T-cell (primary cell): ENCODE results near the gene MACO1. TPM values are rescaled to one million over a fixed set of nuclear protein-coding genes. Genes with fewer than 3 reads are reported as not detected.

Source experiments
- ATAC-seq, 4 experiments: fragments of 200-7000 bp in 3 of 4; fragments of 150-1000 bp in 1 of 4; cut with Tn5 transposase; replicated peaks in 1 of 4; 1 replicate in 3 of 4; 2 replicates in 1 of 4; pipeline ENCODE4 v1.10.0; 2021; ENCODE audit warnings: moderate library complexity in 3 of 4, mild to moderate bottlenecking in 2 of 4, moderate number of reproducible peaks in 1 of 4
- CTCF ChIA-PET, 2 donors: fragments of 300-600 bp; sonication (Branson Sonifier 250); formaldehyde crosslinking; loops; one replicate each; lab custom pipeline; 2022; ENCODE audit warnings: antibody characterized with exemption in 2 of 2; lab: Charles Lee
- POLR2A ChIA-PET, 2 donors: fragments of 300-600 bp; sonication (Branson Sonifier 250); formaldehyde crosslinking; loops; one replicate each; lab custom pipeline; 2022; ENCODE audit warnings: antibody characterized with exemption in 2 of 2; lab: Charles Lee
- DNase-seq, 35 experiments: peaks; one replicate each; pipeline versions ENCODE4 v3.0.0 to v3.0.0-alpha.2; 2013 to 2023
- H3K27ac ChIP-seq: one replicate; pipeline ENCODE4 v1.5.1; 2013; ENCODE audit warnings: low read length
- H3K27me3 ChIP-seq, 2 experiments: replicated peaks in 1 of 2; 1 replicate in 1 of 2; 2 replicates in 1 of 2; pipeline versions ENCODE4 v1.6.1 to v1.7.0; 2013; ENCODE audit warnings: low read length in 1 of 2, mixed read lengths in 1 of 2; ENCODE audit not compliant: control insufficient read depth in 2 of 2, insufficient read depth in 2 of 2; ENCODE audit errors: extremely low read depth in 1 of 2
- H3K36me3 ChIP-seq, 2 donors: 1 replicate in 1 of 2; 2 replicates in 1 of 2; pipeline versions ENCODE4 v1.6.1 to v1.7.0; 2013; ENCODE audit warnings: low read length in 1 of 2; ENCODE audit not compliant: control insufficient read depth in 2 of 2, insufficient read depth in 1 of 2; ENCODE audit errors: extremely low read depth in 1 of 2
- H3K4me1 ChIP-seq, 2 experiments: 1 replicate in 1 of 2; 2 replicates in 1 of 2; pipeline versions ENCODE4 v1.6.1 to v1.7.0; 2013; ENCODE audit warnings: low read length in 2 of 2, mixed read lengths in 1 of 2; ENCODE audit not compliant: insufficient read depth in 2 of 2, control insufficient read depth in 1 of 2; ENCODE audit errors: extremely low read depth in 1 of 2
- H3K4me3 ChIP-seq, 2 donors: 1 replicate in 1 of 2; 2 replicates in 1 of 2; pipeline versions ENCODE4 v1.5.1 to v1.7.0; 2013; ENCODE audit warnings: mild to moderate bottlenecking in 2 of 2, low read length in 1 of 2, moderate library complexity in 1 of 2; ENCODE audit not compliant: control insufficient read depth in 1 of 2; ENCODE audit errors: extremely low read depth in 1 of 2
- H3K9me3 ChIP-seq: 2 replicates; pipeline ENCODE4 v1.7.0; 2013
- H3K27ac Mint-ChIP-seq, 2 donors: one replicate each; pipeline ENCODE4 v1.8.0; 2020 to 2021; ENCODE audit warnings: mild to moderate bottlenecking in 2 of 2, mixed read lengths in 2 of 2
- H3K27me3 Mint-ChIP-seq, 2 donors: one replicate each; pipeline ENCODE4 v1.8.0; 2021 to 2022; ENCODE audit warnings: mixed read lengths in 2 of 2
- H3K36me3 Mint-ChIP-seq: one replicate; pipeline ENCODE4 v1.8.0; 2021; ENCODE audit warnings: mixed read lengths
- H3K4me1 Mint-ChIP-seq, 3 donors: one replicate each; pipeline ENCODE4 v1.8.0; 2020 to 2022; ENCODE audit warnings: mixed read lengths in 3 of 3, mild to moderate bottlenecking in 1 of 3
- H3K4me3 Mint-ChIP-seq, 3 donors: one replicate each; pipeline ENCODE4 v1.8.0; 2020 to 2022; ENCODE audit warnings: mild to moderate bottlenecking in 3 of 3, mixed read lengths in 3 of 3, moderate library complexity in 3 of 3
- H3K9me3 Mint-ChIP-seq, 3 donors: one replicate each; pipeline ENCODE4 v1.8.0; 2020 to 2022; ENCODE audit warnings: mixed read lengths in 3 of 3
- WGBS: methylation state at CpG from one replicate; pipeline ENCODE4 v1.1.5; 2013; ENCODE audit warnings: missing lambda C conversion rate; ENCODE audit not compliant: insufficient coverage; 5-methylcytosine and 5-hydroxymethylcytosine counted together
- total RNA-seq, 35 experiments: library from RNA in 6 of 35; stranded (reverse) in 6 of 35; fragments of 120-200 nt in 1 of 35; gene quantifications; one replicate each; pipeline versions ENCODE4 v1.2.1 to v1.2.4 and lab custom pipeline; 2013 to 2026

MACO1 gene
- total RNA-seq, 5 donors from 2014 or later (not counting 1 experiment from before 2014, with no cell fraction given): 19.7 to 23.2 (median 21.5) TPM

- POLR2A ChIA-PET: no interaction called here
- 0% methylated on average over 1 of the region's 4 CpGs for WGBS
- peaks cover 0 to 4% of the 10 kb centered on the region in 2 experiments for H3K4me1 ChIP-seq
- H3K36me3 Mint-ChIP-seq: no peaks in the 10 kb centered on the region
- DNase-seq (peak; percentile 22 to 86 (median 66)), ATAC-seq (peak; percentile 71 to 84 (median 74))
- no peaks in the 10 kb centered on the region for H3K9me3 ChIP-seq
- H3K4me3 Mint-ChIP-seq: no peak overlapping the region
- CTCF ChIA-PET: interaction anchor here (0.5 to 4.0 kb wide), 11 partner anchors 16 to 1002 kb away, joined by 3 to 17 read pairs (median 4); no protein-coding TSS in a partner anchor
- H3K9me3 Mint-ChIP-seq: peaks cover 0 to 5% (median 4%) of the 10 kb centered on the region in 3 donors
- H3K4me1 Mint-ChIP-seq: peaks cover 5 to 11% (median 10%) of the 10 kb centered on the region in 3 donors
- H3K4me3 ChIP-seq: no peak overlapping the region
- H3K27ac ChIP-seq: no peak overlapping the region
- no peaks in the 10 kb centered on the region for H3K36me3 ChIP-seq
- peak overlapping the region; percentile 70 to 91 for H3K27ac Mint-ChIP-seq
- peaks cover 0 to 1% of the 10 kb centered on the region in 2 donors for H3K27me3 Mint-ChIP-seq
- H3K27me3 ChIP-seq: peaks cover 0 to 5% of the 10 kb centered on the region in 2 experiments
These were observed 89.9 kb downstream of the MACO1 start for GRCh38 chr1:25520446-25521061.

GRCh38 chr1:25522031-25522655, 91.4 kb downstream of the MACO1 start:
- CTCF ChIA-PET: interaction anchor here (0.6 to 4.0 kb wide), 7 partner anchors 15 to 1347 kb away, joined by 3 to 17 read pairs (median 4); no protein-coding TSS in a partner anchor
- Histone ChIP-seq H3K27me3 (peaks cover 0 to 5% of the 10 kb centered on the region in 2 experiments), H3K9me3 (no peaks in the 10 kb centered on the region), H3K36me3 (no peaks in the 10 kb centered on the region), H3K27ac (no peak overlapping the region), H3K4me3 (no peak overlapping the region), H3K4me1 (peaks cover 0 to 4% of the 10 kb centered on the region in 2 experiments)
- POLR2A ChIA-PET: no interaction called here
- 94% methylated on average over 5 of the region's 5 CpGs for WGBS
- no peak for DNase-seq
- ATAC-seq: no peak
- H3K27me3 Mint-ChIP-seq: peaks cover 0 to 1% of the 10 kb centered on the region in 2 donors
- H3K4me1 Mint-ChIP-seq: peaks cover 5 to 11% (median 11%) of the 10 kb centered on the region in 3 donors
- H3K27ac Mint-ChIP-seq: no peak overlapping the region
- no peaks in the 10 kb centered on the region for H3K36me3 Mint-ChIP-seq
- H3K4me3 Mint-ChIP-seq: no peak overlapping the region
- H3K9me3 Mint-ChIP-seq: peaks cover 0 to 5% (median 4%) of the 10 kb centered on the region in 3 donors

- peaks cover 0 to 5% (median 4%) of the 10 kb centered on the region in 3 donors for H3K9me3 Mint-ChIP-seq
- peaks cover 0 to 1% of the 10 kb centered on the region in 2 donors for H3K27me3 Mint-ChIP-seq
- no peak overlapping the region for H3K27ac Mint-ChIP-seq
- peak in 1 of 35 experiments; percentile 24 for DNase-seq
- H3K4me1 Mint-ChIP-seq: peaks cover 5 to 11% (median 11%) of the 10 kb centered on the region in 3 donors
- 97% methylated on average over 7 of the region's 10 CpGs for WGBS
- peaks cover 0 to 4% of the 10 kb centered on the region in 2 experiments for H3K4me1 ChIP-seq
- H3K27ac ChIP-seq: no peak overlapping the region
- H3K4me3 ChIP-seq: no peak overlapping the region
- no peaks in the 10 kb centered on the region for H3K36me3 ChIP-seq
- ChIA-PET POLR2A (interaction anchor here in 1 of 2 donors (0.7 kb wide), 1 partner anchor 90 kb away, joined by 3 read pairs; no protein-coding TSS in a partner anchor), CTCF (no interaction called here)
- no peak overlapping the region for H3K4me3 Mint-ChIP-seq
- no peaks in the 10 kb centered on the region for H3K9me3 ChIP-seq
- H3K27me3 ChIP-seq: peaks cover 0 to 8% of the 10 kb centered on the region in 2 experiments
- no peaks in the 10 kb centered on the region for H3K36me3 Mint-ChIP-seq
- peak in 1 of 4 experiments; percentile 46 for ATAC-seq
These were observed 92.8 kb downstream of the MACO1 start for GRCh38 chr1:25523542-25523941.

DNA sequence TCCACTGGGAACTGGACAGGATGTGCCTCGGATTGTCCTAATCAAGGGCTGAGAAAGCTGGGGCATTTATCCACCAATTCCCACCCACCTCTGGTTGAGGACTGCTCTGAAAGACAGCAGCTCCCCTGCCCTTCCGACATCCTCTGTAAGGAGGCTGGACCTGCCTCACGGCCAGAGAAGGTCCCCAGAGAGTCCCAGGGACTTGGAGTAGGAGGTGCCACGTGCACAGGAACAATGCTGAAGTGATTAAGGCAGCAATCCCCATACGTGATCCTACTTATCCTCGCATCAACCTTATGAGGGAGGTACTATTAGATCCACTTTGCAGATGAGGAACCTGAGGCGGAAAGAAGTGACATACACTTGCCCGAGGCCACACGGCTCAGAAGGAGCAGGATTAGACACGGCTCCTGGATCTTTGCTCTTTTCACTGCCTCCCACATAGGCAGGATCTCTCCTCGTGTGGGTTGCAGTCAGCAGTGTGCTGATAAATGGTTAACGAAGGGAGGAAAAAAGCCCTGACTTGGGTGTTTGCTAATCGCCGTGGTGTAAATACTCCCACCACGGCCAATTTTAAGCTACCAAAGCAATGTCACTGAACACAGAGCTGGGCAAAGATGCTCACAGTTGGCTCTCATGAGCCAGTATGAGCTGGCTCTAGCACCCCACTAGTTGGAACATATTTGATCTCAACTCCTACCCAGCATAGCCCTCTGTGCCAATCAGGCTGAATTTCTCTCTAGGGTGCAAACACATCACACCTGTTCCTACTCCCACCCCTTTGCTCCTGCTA, 94.1 kb downstream of the MACO1 start:
- DNase-seq: no peak
- ChIA-PET POLR2A (no interaction called here), CTCF (no interaction called here)
- 86% methylated on average over 9 of the region's 15 CpGs for WGBS
- Histone ChIP-seq H3K36me3 (no peaks in the 10 kb centered on the region), H3K9me3 (no peaks in the 10 kb centered on the region), H3K27me3 (peaks cover 0 to 13% of the 10 kb centered on the region in 2 experiments), H3K4me3 (no peak overlapping the region), H3K27ac (no peak overlapping the region), H3K4me1 (peaks cover 0 to 7% of the 10 kb centered on the region in 2 experiments)
- no peak for ATAC-seq
- peaks cover 5 to 11% (median 11%) of the 10 kb centered on the region in 3 donors for H3K4me1 Mint-ChIP-seq
- peaks cover 0 to 5% (median 4%) of the 10 kb centered on the region in 3 donors for H3K9me3 Mint-ChIP-seq
- H3K27ac Mint-ChIP-seq: no peak overlapping the region
- peaks cover 0 to 1% of the 10 kb centered on the region in 2 donors for H3K27me3 Mint-ChIP-seq
- H3K36me3 Mint-ChIP-seq: no peaks in the 10 kb centered on the region
- no peak overlapping the region for H3K4me3 Mint-ChIP-seq

GRCh38 chr1:25525361-25525688, 94.6 kb downstream of the MACO1 start:
- Mint-ChIP-seq H3K27me3 (peaks cover 0 to 1% of the 10 kb centered on the region in 2 donors), H3K9me3 (peaks cover 0 to 5% (median 4%) of the 10 kb centered on the region in 3 donors), H3K4me3 (no peak overlapping the region), H3K4me1 (peaks cover 5 to 9% (median 7%) of the 10 kb centered on the region in 3 donors), H3K36me3 (no peaks in the 10 kb centered on the region), H3K27ac (no peak overlapping the region)
- Histone ChIP-seq H3K4me3 (no peak overlapping the region), H3K9me3 (no peaks in the 10 kb centered on the region), H3K36me3 (no peaks in the 10 kb centered on the region), H3K4me1 (peaks cover 0 to 7% of the 10 kb centered on the region in 2 experiments), H3K27ac (no peak overlapping the region), H3K27me3 (peaks cover 0 to 13% of the 10 kb centered on the region in 2 experiments)
- WGBS: 93% methylated on average over 2 of the region's 4 CpGs
- ATAC-seq: no peak
- no peak for DNase-seq
- CTCF ChIA-PET: no interaction called here
- POLR2A ChIA-PET: no interaction called here

- peaks cover 0 to 4% (median 0%) of the 10 kb centered on the region in 3 donors for H3K4me1 Mint-ChIP-seq
- ChIA-PET CTCF (interaction anchor here in 1 of 2 donors (0.7 kb wide), 1 partner anchor 12 kb away, joined by 3 read pairs; no protein-coding TSS in a partner anchor), POLR2A (interaction anchor here in 1 of 2 donors (0.5 kb wide), 1 partner anchor 34 kb away, joined by 4 read pairs; no protein-coding TSS in a partner anchor)
- Histone ChIP-seq H3K36me3 (no peaks in the 10 kb centered on the region), H3K27ac (no peak overlapping the region), H3K4me3 (no peak overlapping the region), H3K27me3 (peaks cover 0 to 17% of the 10 kb centered on the region in 2 experiments), H3K4me1 (peaks cover 0 to 2% of the 10 kb centered on the region in 2 experiments), H3K9me3 (no peaks in the 10 kb centered on the region)
- 96% methylated on average over 2 of the region's 2 CpGs for WGBS
- H3K36me3 Mint-ChIP-seq: no peaks in the 10 kb centered on the region
- no peak overlapping the region for H3K4me3 Mint-ChIP-seq
- H3K27me3 Mint-ChIP-seq: peaks cover 0 to 1% of the 10 kb centered on the region in 2 donors
- DNase-seq (no peak), ATAC-seq (no peak)
- H3K9me3 Mint-ChIP-seq: peaks cover 0 to 5% (median 4%) of the 10 kb centered on the region in 3 donors
- H3K27ac Mint-ChIP-seq: no peak overlapping the region
These were observed 96.1 kb downstream of the MACO1 start for GRCh38 chr1:25526753-25527152.
